Cardiac muscle cell (in vitro differentiated cells and primary cell): ENCODE data around the gene BBOX1. TPM values are rescaled to one million over a fixed set of nuclear protein-coding genes. Genes with fewer than 3 reads are reported as not detected.

ENCODE experiments used
- DNase-seq, 2 donors: peaks; one replicate each; pipeline versions ENCODE4 v3.0.0 to v3.0.0-alpha.2; 2010 to 2017; ENCODE audit warnings: low read depth in 1 of 2, low spot score in 1 of 2
- H3K27ac ChIP-seq: fragments of 200-600 bp; sonication (generic); 2 replicates; pipeline ENCODE4 v1.5.1; 2016
- H3K27me3 ChIP-seq: fragments of 200-600 bp; sonication (generic); 2 replicates; pipeline ENCODE4 v1.6.0; 2016; ENCODE audit warnings: control low read depth
- H3K36me3 ChIP-seq: fragments of 200-600 bp; sonication (generic); 2 replicates; pipeline ENCODE4 v1.5.1; 2016; ENCODE audit warnings: control low read depth
- H3K4me1 ChIP-seq: fragments of 200-600 bp; sonication (generic); 2 replicates; pipeline ENCODE4 v1.8.1; 2017; ENCODE audit warnings: low read depth, mild to moderate bottlenecking, mixed run types
- H3K4me3 ChIP-seq: fragments of 200-600 bp; sonication (generic); 2 replicates; pipeline ENCODE4 v1.5.1; 2016; ENCODE audit warnings: mild to moderate bottlenecking
- H3K9me3 ChIP-seq: fragments of 200-600 bp; sonication (generic); 2 replicates; pipeline ENCODE4 v1.5.1; 2017; ENCODE audit warnings: low read depth, mild to moderate bottlenecking, control low read depth
- CTCF ChIP-seq: IDR thresholded peaks from 2 replicates; pipeline ENCODE4 v1.5.1; 2012; ENCODE audit warnings: low read depth, mild to moderate bottlenecking, low read length
- polyA plus RNA-seq: library from polyadenylated mRNA; unstranded; fragments of >200 nt; fragmentation: Nextera tagmentation; extraction: Ambion mirVana; gene quantifications from 2 replicates; pipeline ENCODE4 v1.2.1, GENCODE V29; 2016
- total RNA-seq: library from RNA; depleted of rRNA; stranded (reverse); fragments of >200 nt; gene quantifications from 2 replicates; pipeline ENCODE4 v1.2.3, GENCODE V29; 2016

BBOX1 gene
- total and polyA plus RNA-seq, 2 experiments from 2014 or later: not detected

GRCh38 chr11:27018902-27019529 lies 21.6 kb upstream of the BBOX1 start:
- DNase-seq: no peak
- TF ChIP-seq CTCF: no peak
- Histone ChIP-seq H3K36me3 (no peaks in the 10 kb centered on the region), H3K27ac (no peak overlapping the region), H3K4me1 (peaks cover under 1% of the 10 kb centered on the region), H3K9me3 (no peaks in the 10 kb centered on the region), H3K4me3 (no peak overlapping the region), H3K27me3 (no peaks in the 10 kb centered on the region)

- DNase-seq: peak; percentile 14 to 49
- Histone ChIP-seq H3K36me3 (no peaks in the 10 kb centered on the region), H3K4me1 (no peaks in the 10 kb centered on the region), H3K9me3 (no peaks in the 10 kb centered on the region), H3K27ac (no peak overlapping the region), H3K27me3 (no peaks in the 10 kb centered on the region), H3K4me3 (no peak overlapping the region)
- TF ChIP-seq CTCF: no peak
Observed at GRCh38 chr11:27020751-27021150, 19.9 kb upstream of the BBOX1 start.

GRCh38 chr11:27022659-27023251 lies 17.9 kb upstream of the BBOX1 start:
- Histone ChIP-seq H3K27ac (no peak overlapping the region), H3K27me3 (no peaks in the 10 kb centered on the region), H3K9me3 (no peaks in the 10 kb centered on the region), H3K4me3 (no peak overlapping the region), H3K36me3 (no peaks in the 10 kb centered on the region), H3K4me1 (no peaks in the 10 kb centered on the region)
- no peak for TF ChIP-seq CTCF
- DNase-seq: no peak

GRCh38 chr11:27024865-27025264 lies 15.8 kb upstream of the BBOX1 start:
- no peak for TF ChIP-seq CTCF
- no peaks in the 10 kb centered on the region for H3K27me3 ChIP-seq
- H3K4me3 ChIP-seq: no peak overlapping the region
- H3K27ac ChIP-seq: no peak overlapping the region
- H3K36me3 ChIP-seq: no peaks in the 10 kb centered on the region
- H3K4me1 ChIP-seq: no peaks in the 10 kb centered on the region
- H3K9me3 ChIP-seq: no peaks in the 10 kb centered on the region
- no peak for DNase-seq

GRCh38 chr11:27025312-27025955 lies 15.2 kb upstream of the BBOX1 start:
- H3K27me3 ChIP-seq: no peaks in the 10 kb centered on the region
- H3K36me3 ChIP-seq: no peaks in the 10 kb centered on the region
- DNase-seq: no peak
- no peak overlapping the region for H3K27ac ChIP-seq
- no peaks in the 10 kb centered on the region for H3K9me3 ChIP-seq
- H3K4me1 ChIP-seq: no peaks in the 10 kb centered on the region
- no peak overlapping the region for H3K4me3 ChIP-seq
- no peak for TF ChIP-seq CTCF
